SK-N-SH treated with all-trans-retinoic acid at 6 μM for 48 hours (cell line): ENCODE data around the gene KIFC1.

Source experiments
- ATAC-seq: fragments of 200-7000 bp; cut with Tn5 transposase; 3 replicates; pipeline ENCODE4 v1.9.1; 2020; ENCODE audit warnings: mild to moderate bottlenecking, moderate library complexity
- ARNTL ChIP-seq: fragments of 450-650 bp; formaldehyde crosslinking; IDR thresholded peaks from 2 replicates; pipeline ENCODE4 v1.5.0; 2020; ENCODE audit warnings: low read depth, mild to moderate bottlenecking, moderate library complexity, borderline replicate concordance
- CSDC2 ChIP-seq: fragments of 250-450 bp; sonication (Bioruptor Pico); IDR thresholded peaks from 2 replicates; pipeline ENCODE4 v1.5.0; 2020; ENCODE audit warnings: mild to moderate bottlenecking, moderate library complexity
- CSRNP3 ChIP-seq: fragments of 250-450 bp; sonication (Bioruptor Pico); IDR thresholded peaks from 2 replicates; pipeline ENCODE4 v1.5.1; 2021; ENCODE audit warnings: mild to moderate bottlenecking, moderate library complexity
- GLIS3 ChIP-seq: fragments of 250-450 bp; sonication (Bioruptor Pico); IDR thresholded peaks from 2 replicates; pipeline ENCODE4 v1.5.0; 2020; ENCODE audit warnings: mild to moderate bottlenecking, moderate library complexity
- ISL1 ChIP-seq: fragments of 250-450 bp; sonication (Bioruptor Pico); IDR thresholded peaks from 2 replicates; pipeline ENCODE4 v2.1.2; 2022; ENCODE audit warnings: mild to moderate bottlenecking, moderate library complexity
- PATZ1 ChIP-seq: fragments of 250-450 bp; sonication (Bioruptor Pico); IDR thresholded peaks from 2 replicates; pipeline ENCODE4 v1.8.0; 2020; ENCODE audit warnings: mild to moderate bottlenecking, moderate library complexity, borderline replicate concordance
- POU6F1 ChIP-seq: fragments of 250-450 bp; sonication (Bioruptor Pico); IDR thresholded peaks from 2 replicates; pipeline ENCODE4 v1.8.0; 2021; ENCODE audit warnings: low read depth, mild to moderate bottlenecking, moderate library complexity, borderline replicate concordance
- PPARA ChIP-seq: fragments of 250-450 bp; sonication (Bioruptor Pico); IDR thresholded peaks from 2 replicates; pipeline ENCODE4 v1.5.0; 2020; ENCODE audit warnings: mild to moderate bottlenecking, borderline replicate concordance
- RARB ChIP-seq: fragments of 250-450 bp; sonication (Bioruptor Pico); IDR thresholded peaks from 2 replicates; pipeline ENCODE4 v1.8.0; 2021; ENCODE audit warnings: mild to moderate bottlenecking, moderate library complexity
- SNAI2 ChIP-seq: fragments of 250-450 bp; sonication (Bioruptor Pico); IDR thresholded peaks from 2 replicates; pipeline ENCODE4 v1.5.0; 2020; ENCODE audit warnings: mild to moderate bottlenecking, moderate library complexity
- TOX ChIP-seq: fragments of 250-450 bp; sonication (Bioruptor Pico); IDR thresholded peaks from 2 replicates; pipeline ENCODE4 v1.8.0; 2021; ENCODE audit warnings: mild to moderate bottlenecking, moderate library complexity, borderline replicate concordance
- ZFP3 ChIP-seq: fragments of 250-450 bp; sonication (Bioruptor Pico); IDR thresholded peaks from 2 replicates; pipeline ENCODE4 v1.5.0; 2020; ENCODE audit warnings: mild to moderate bottlenecking, moderate library complexity
- ZFP30 ChIP-seq: fragments of 450-650 bp; formaldehyde crosslinking; IDR thresholded peaks from 2 replicates; pipeline ENCODE4 v1.5.0; 2022; ENCODE audit warnings: mild to moderate bottlenecking, moderate library complexity
- ZNF565 ChIP-seq: fragments of 450-650 bp; formaldehyde crosslinking; conservative IDR thresholded peaks from 2 replicates; pipeline ENCODE4 v1.5.0; 2020; ENCODE audit warnings: low read depth, mild to moderate bottlenecking, moderate library complexity
- ZNF70 ChIP-seq: fragments of 450-650 bp; formaldehyde crosslinking; IDR thresholded peaks from 2 replicates; pipeline ENCODE4 v1.5.0; 2020; ENCODE audit warnings: mild to moderate bottlenecking, moderate library complexity
- ZNF8 ChIP-seq: fragments of 450-650 bp; formaldehyde crosslinking; IDR thresholded peaks from 2 replicates; pipeline ENCODE4 v1.5.0; 2020; ENCODE audit warnings: mild to moderate bottlenecking, moderate library complexity
- TF ChIP-seq, protein P1 (sequence below): fragments of 250-450 bp; sonication (Bioruptor Pico); IDR thresholded peaks from 2 replicates; pipeline ENCODE4 v1.5.0; 2020; ENCODE audit warnings: mild to moderate bottlenecking, moderate library complexity

The KIFC1 gene

GRCh38 chr6:33372526-33373123 lies 19.0 kb upstream of the KIFC1 start:
- TF ChIP-seq SNAI2 (CRISPR knock-in tag) = no peak
- no peak for TF ChIP-seq PPARA (CRISPR knock-in tag)
- no peak for TF ChIP-seq CSDC2
- no peak for TF ChIP-seq TOX (CRISPR knock-in tag)
- TF ChIP-seq, protein P1, sequence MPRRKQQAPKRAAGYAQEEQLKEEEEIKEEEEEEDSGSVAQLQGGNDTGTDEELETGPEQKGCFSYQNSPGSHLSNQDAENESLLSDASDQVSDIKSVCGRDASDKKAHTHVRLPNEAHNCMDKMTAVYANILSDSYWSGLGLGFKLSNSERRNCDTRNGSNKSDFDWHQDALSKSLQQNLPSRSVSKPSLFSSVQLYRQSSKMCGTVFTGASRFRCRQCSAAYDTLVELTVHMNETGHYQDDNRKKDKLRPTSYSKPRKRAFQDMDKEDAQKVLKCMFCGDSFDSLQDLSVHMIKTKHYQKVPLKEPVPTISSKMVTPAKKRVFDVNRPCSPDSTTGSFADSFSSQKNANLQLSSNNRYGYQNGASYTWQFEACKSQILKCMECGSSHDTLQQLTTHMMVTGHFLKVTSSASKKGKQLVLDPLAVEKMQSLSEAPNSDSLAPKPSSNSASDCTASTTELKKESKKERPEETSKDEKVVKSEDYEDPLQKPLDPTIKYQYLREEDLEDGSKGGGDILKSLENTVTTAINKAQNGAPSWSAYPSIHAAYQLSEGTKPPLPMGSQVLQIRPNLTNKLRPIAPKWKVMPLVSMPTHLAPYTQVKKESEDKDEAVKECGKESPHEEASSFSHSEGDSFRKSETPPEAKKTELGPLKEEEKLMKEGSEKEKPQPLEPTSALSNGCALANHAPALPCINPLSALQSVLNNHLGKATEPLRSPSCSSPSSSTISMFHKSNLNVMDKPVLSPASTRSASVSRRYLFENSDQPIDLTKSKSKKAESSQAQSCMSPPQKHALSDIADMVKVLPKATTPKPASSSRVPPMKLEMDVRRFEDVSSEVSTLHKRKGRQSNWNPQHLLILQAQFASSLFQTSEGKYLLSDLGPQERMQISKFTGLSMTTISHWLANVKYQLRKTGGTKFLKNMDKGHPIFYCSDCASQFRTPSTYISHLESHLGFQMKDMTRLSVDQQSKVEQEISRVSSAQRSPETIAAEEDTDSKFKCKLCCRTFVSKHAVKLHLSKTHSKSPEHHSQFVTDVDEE (CRISPR knock-in tag) = no peak
- TF ChIP-seq ARNTL (CRISPR knock-in tag) = no peak
- TF ChIP-seq ZNF565 (CRISPR knock-in tag) = no peak
- TF ChIP-seq RARB (CRISPR knock-in tag) = no peak
- ATAC-seq = no peak

- TF ChIP-seq POU6F1 (CRISPR knock-in tag) = no peak
- TF ChIP-seq, protein P1 (CRISPR knock-in tag) = no peak
- TF ChIP-seq ZFP30 = no peak
- TF ChIP-seq CSRNP3 = no peak
- no peak for TF ChIP-seq PATZ1 (CRISPR knock-in tag)
- TF ChIP-seq GLIS3 (CRISPR knock-in tag) = no peak
- no peak for TF ChIP-seq ZFP3 (CRISPR knock-in tag)
- ATAC-seq = no peak; the same call in 2 of the 3 replicates
Observed at GRCh38 chr6:33373960-33374910, 17.4 kb upstream of the KIFC1 start.

- peak; percentile 94 for ATAC-seq
- TF ChIP-seq SNAI2 (CRISPR knock-in tag) = no peak
- TF ChIP-seq ISL1 (CRISPR knock-in tag) = no peak
- TF ChIP-seq ZNF8 = no peak
- TF ChIP-seq ZNF70 = no peak
- no peak for TF ChIP-seq PATZ1 (CRISPR knock-in tag)
- TF ChIP-seq, all 23 proteins: peak for 0
Observed at GRCh38 chr6:33375143-33375671, 16.4 kb upstream of the KIFC1 start.
